CD8-positive, alpha-beta memory T cell (primary cell): Measurements from ENCODE around the gene STXBP6. TPM values are rescaled to one million over a fixed set of nuclear protein-coding genes. Genes with fewer than 3 reads are reported as not detected.

Experiments
- CTCF ChIA-PET: fragments of 350-600 bp; sonication (Branson Sonifier 250); formaldehyde crosslinking; loops from one replicate; lab custom pipeline; 2021; ENCODE audit warnings: antibody characterized with exemption; lab: Charles Lee
- POLR2A ChIA-PET: fragments of 350-600 bp; sonication (Branson Sonifier 250); formaldehyde crosslinking; loops from one replicate; lab custom pipeline; 2021; ENCODE audit warnings: antibody characterized with exemption; lab: Charles Lee
- DNase-seq, 5 donors: peaks; one replicate each; pipeline versions ENCODE4 v3.0.0 to v3.0.0-alpha.2; 2020 to 2022; ENCODE audit warnings: mixed read lengths in 1 of 5
- H3K27ac ChIP-seq: one replicate; pipeline ENCODE4 v1.7.0; 2013; ENCODE audit warnings: low read depth, mild to moderate bottlenecking, low read length, moderate library complexity
- H3K27me3 ChIP-seq: 2 replicates; pipeline ENCODE4 v1.7.0; 2013; ENCODE audit warnings: low read length, mild to moderate bottlenecking; ENCODE audit not compliant: insufficient read depth, poor library complexity, severe bottlenecking
- H3K36me3 ChIP-seq: 2 replicates; pipeline ENCODE4 v1.7.0; 2013; ENCODE audit warnings: mild to moderate bottlenecking, low read length, moderate library complexity; ENCODE audit not compliant: insufficient read depth
- H3K4me1 ChIP-seq: 2 replicates; pipeline ENCODE4 v1.7.0; 2013; ENCODE audit warnings: mild to moderate bottlenecking, low read length, moderate library complexity; ENCODE audit not compliant: insufficient read depth
- H3K4me3 ChIP-seq: 2 replicates; pipeline ENCODE4 v1.7.0; 2013; ENCODE audit warnings: mild to moderate bottlenecking, low read length
- H3K9me3 ChIP-seq: 2 replicates; pipeline ENCODE4 v1.7.0; 2013; ENCODE audit warnings: mild to moderate bottlenecking, low read length
- H3K27ac Mint-ChIP-seq, 8 donors: one replicate each; pipeline ENCODE4 v1.8.0; 2020 to 2021; ENCODE audit warnings: mixed read lengths in 8 of 8, mild to moderate bottlenecking in 6 of 8, inconsistent platforms in 3 of 8, moderate library complexity in 3 of 8
- H3K27me3 Mint-ChIP-seq, 2 donors: one replicate each; pipeline ENCODE4 v1.8.0; 2020 to 2021; ENCODE audit warnings: mixed read lengths in 2 of 2, mild to moderate bottlenecking in 1 of 2, moderate library complexity in 1 of 2
- H3K36me3 Mint-ChIP-seq, 3 donors: one replicate each; pipeline ENCODE4 v1.8.0; 2020 to 2021; ENCODE audit warnings: mixed read lengths in 3 of 3, inconsistent platforms in 1 of 3, mild to moderate bottlenecking in 1 of 3
- H3K4me1 Mint-ChIP-seq, 3 donors: one replicate each; pipeline ENCODE4 v1.8.0; 2020 to 2021; ENCODE audit warnings: mixed read lengths in 3 of 3, inconsistent platforms in 1 of 3, mild to moderate bottlenecking in 1 of 3
- H3K4me3 Mint-ChIP-seq, 7 donors: one replicate each; pipeline ENCODE4 v1.8.0; 2020 to 2021; ENCODE audit warnings: mixed read lengths in 7 of 7, mild to moderate bottlenecking in 6 of 7, moderate library complexity in 4 of 7, inconsistent platforms in 2 of 7
- H3K9me3 Mint-ChIP-seq, 5 donors: one replicate each; pipeline ENCODE4 v1.8.0; 2020 to 2022; ENCODE audit warnings: mixed read lengths in 5 of 5, mild to moderate bottlenecking in 3 of 5, moderate library complexity in 2 of 5, inconsistent platforms in 1 of 5
- polyA plus RNA-seq: library from polyadenylated mRNA; unstranded; fragments of 300-500 nt; fragmentation: Illumina TruSeq; gene quantifications from one replicate; pipeline ENCODE4 v1.2.3, GENCODE V29; 2021
- total RNA-seq, 2 experiments: library from RNA; stranded (reverse); gene quantifications; one replicate each; pipeline ENCODE4 v1.2.3, GENCODE V29; 2021

STXBP6 gene
- total and polyA plus RNA-seq, 3 experiments from 2014 or later, result 0.28 to 0.38 TPM; not detected in 1

- H3K27ac Mint-ChIP-seq, result no peak overlapping the region
- DNase-seq, result no peak
- no peak overlapping the region for H3K4me3 ChIP-seq
- H3K9me3 ChIP-seq, result peaks cover 6% of the 10 kb centered on the region
- peaks cover 8 to 20% (median 14%) of the 10 kb centered on the region in 5 donors for H3K9me3 Mint-ChIP-seq
- no peaks in the 10 kb centered on the region for H3K36me3 ChIP-seq
- no peak overlapping the region for H3K27ac ChIP-seq
- no peaks in the 10 kb centered on the region for H3K4me1 ChIP-seq
- peaks cover 21 to 37% of the 10 kb centered on the region in 2 donors for H3K27me3 Mint-ChIP-seq
- CTCF ChIA-PET, result no interaction called here
- H3K27me3 ChIP-seq, result no peaks in the 10 kb centered on the region
- H3K36me3 Mint-ChIP-seq, result no peaks in the 10 kb centered on the region
- no peaks in the 10 kb centered on the region for H3K4me1 Mint-ChIP-seq
- no peak overlapping the region for H3K4me3 Mint-ChIP-seq
- POLR2A ChIA-PET, result no interaction called here
Observed at GRCh38 chr14:24887623-24888304, 162.2 kb downstream of the STXBP6 start.

- no peaks in the 10 kb centered on the region for H3K27me3 ChIP-seq
- Mint-ChIP-seq H3K4me3 (no peak overlapping the region), H3K9me3 (peaks cover 1 to 15% (median 10%) of the 10 kb centered on the region in 5 donors), H3K27me3 (peaks cover 16 to 41% of the 10 kb centered on the region in 2 donors), H3K4me1 (no peaks in the 10 kb centered on the region), H3K27ac (no peak overlapping the region), H3K36me3 (no peaks in the 10 kb centered on the region)
- ChIA-PET CTCF (no interaction called here), POLR2A (no interaction called here)
- DNase-seq, result no peak
- H3K27ac ChIP-seq, result no peak overlapping the region
- no peak overlapping the region for H3K4me3 ChIP-seq
- no peaks in the 10 kb centered on the region for H3K4me1 ChIP-seq
- peaks cover 6% of the 10 kb centered on the region for H3K9me3 ChIP-seq
- H3K36me3 ChIP-seq, result no peaks in the 10 kb centered on the region
Observed at GRCh38 chr14:24885410-24885913, 164.5 kb downstream of the STXBP6 start.

- no peak overlapping the region for H3K27ac ChIP-seq
- H3K4me3 Mint-ChIP-seq, result no peak overlapping the region
- no peaks in the 10 kb centered on the region for H3K4me1 ChIP-seq
- no peaks in the 10 kb centered on the region for H3K4me1 Mint-ChIP-seq
- ChIA-PET CTCF (no interaction called here), POLR2A (no interaction called here)
- H3K9me3 Mint-ChIP-seq, result peaks cover 0 to 6% (median 0%) of the 10 kb centered on the region in 5 donors
- no peaks in the 10 kb centered on the region for H3K36me3 ChIP-seq
- H3K4me3 ChIP-seq, result no peak overlapping the region
- H3K27ac Mint-ChIP-seq, result no peak overlapping the region
- peaks cover 8 to 43% of the 10 kb centered on the region in 2 donors for H3K27me3 Mint-ChIP-seq
- H3K27me3 ChIP-seq, result peaks cover 3% of the 10 kb centered on the region
- H3K36me3 Mint-ChIP-seq, result no peaks in the 10 kb centered on the region
- no peaks in the 10 kb centered on the region for H3K9me3 ChIP-seq
- no peak for DNase-seq
Observed at GRCh38 chr14:24883576-24883975, 166.4 kb downstream of the STXBP6 start.

- peaks cover 0 to 6% (median 0%) of the 10 kb centered on the region in 5 donors for H3K9me3 Mint-ChIP-seq
- no peak overlapping the region for H3K4me3 Mint-ChIP-seq
- H3K27me3 Mint-ChIP-seq, result peaks cover 0 to 28% of the 10 kb centered on the region in 2 donors
- no peak overlapping the region for H3K27ac Mint-ChIP-seq
- no peak overlapping the region for H3K4me3 ChIP-seq
- no peaks in the 10 kb centered on the region for H3K4me1 Mint-ChIP-seq
- POLR2A ChIA-PET, result interaction anchor here (0.6 kb wide), 1 partner anchor 12 kb away, joined by 4 read pairs; no protein-coding TSS in a partner anchor
- no peaks in the 10 kb centered on the region for H3K4me1 ChIP-seq
- no peaks in the 10 kb centered on the region for H3K36me3 ChIP-seq
- H3K9me3 ChIP-seq, result no peaks in the 10 kb centered on the region
- H3K27ac ChIP-seq, result no peak overlapping the region
- no peak for DNase-seq
- CTCF ChIA-PET, result no interaction called here
- H3K27me3 ChIP-seq, result peaks cover 3% of the 10 kb centered on the region
- no peaks in the 10 kb centered on the region for H3K36me3 Mint-ChIP-seq
Observed at GRCh38 chr14:24881116-24881893, 168.6 kb downstream of the STXBP6 start.

- Histone ChIP-seq H3K4me1 (no peaks in the 10 kb centered on the region), H3K27me3 (peaks cover 3% of the 10 kb centered on the region), H3K4me3 (no peak overlapping the region), H3K36me3 (no peaks in the 10 kb centered on the region), H3K9me3 (no peaks in the 10 kb centered on the region), H3K27ac (no peak overlapping the region)
- no peaks in the 10 kb centered on the region for H3K36me3 Mint-ChIP-seq
- DNase-seq, result no peak
- H3K27ac Mint-ChIP-seq, result no peak overlapping the region
- no peaks in the 10 kb centered on the region for H3K4me1 Mint-ChIP-seq
- peaks cover 0 to 27% of the 10 kb centered on the region in 2 donors for H3K27me3 Mint-ChIP-seq
- peaks cover 0 to 6% (median 0%) of the 10 kb centered on the region in 5 donors for H3K9me3 Mint-ChIP-seq
- no peak overlapping the region for H3K4me3 Mint-ChIP-seq
- POLR2A ChIA-PET, result no interaction called here
- CTCF ChIA-PET, result no interaction called here
Observed at GRCh38 chr14:24880689-24881088, 169.3 kb downstream of the STXBP6 start.

GRCh38 chr14:24879661-24880386 lies 170.1 kb downstream of the STXBP6 start:
- Histone ChIP-seq H3K27me3 (peaks cover 3% of the 10 kb centered on the region), H3K9me3 (no peaks in the 10 kb centered on the region), H3K4me1 (no peaks in the 10 kb centered on the region), H3K27ac (no peak overlapping the region), H3K4me3 (no peak overlapping the region), H3K36me3 (no peaks in the 10 kb centered on the region)
- Mint-ChIP-seq H3K9me3 (peaks cover 0 to 6% (median 0%) of the 10 kb centered on the region in 5 donors), H3K4me3 (no peak overlapping the region), H3K27ac (no peak overlapping the region), H3K4me1 (no peaks in the 10 kb centered on the region), H3K36me3 (no peaks in the 10 kb centered on the region), H3K27me3 (peaks cover 0 to 36% of the 10 kb centered on the region in 2 donors)
- CTCF ChIA-PET, result no interaction called here
- DNase-seq, result no peak
- POLR2A ChIA-PET, result no interaction called here

- DNase-seq, result no peak
- Histone ChIP-seq H3K27me3 (peaks cover 3% of the 10 kb centered on the region), H3K9me3 (no peaks in the 10 kb centered on the region), H3K4me3 (no peak overlapping the region), H3K27ac (no peak overlapping the region), H3K36me3 (no peaks in the 10 kb centered on the region), H3K4me1 (no peaks in the 10 kb centered on the region)
- H3K4me1 Mint-ChIP-seq, result no peaks in the 10 kb centered on the region
- no peaks in the 10 kb centered on the region for H3K36me3 Mint-ChIP-seq
- H3K27ac Mint-ChIP-seq, result no peak overlapping the region
- peaks cover 0 to 6% (median 0%) of the 10 kb centered on the region in 5 donors for H3K9me3 Mint-ChIP-seq
- POLR2A ChIA-PET, result no interaction called here
- H3K4me3 Mint-ChIP-seq, result no peak overlapping the region
- peaks cover 5 to 40% of the 10 kb centered on the region in 2 donors for H3K27me3 Mint-ChIP-seq
- CTCF ChIA-PET, result no interaction called here
Observed at GRCh38 chr14:24876996-24877395, 173.0 kb downstream of the STXBP6 start.
